Measurements from ENCODE around the gene NYNRIN.
A peak's percentile ranks its signal among the peaks of the same experiment; 100 is the strongest.

Gene NYNRIN

GRCh38 chr14:24415421-24416253 lies 16.8 kb downstream of the NYNRIN start:
- no peak for DNase-seq (ENCODE audit: low read depth)

GRCh38 chr14:24416254-24416931 lies 17.6 kb downstream of the NYNRIN start:
- no peak for DNase-seq (ENCODE audit: low read depth)

DNA sequence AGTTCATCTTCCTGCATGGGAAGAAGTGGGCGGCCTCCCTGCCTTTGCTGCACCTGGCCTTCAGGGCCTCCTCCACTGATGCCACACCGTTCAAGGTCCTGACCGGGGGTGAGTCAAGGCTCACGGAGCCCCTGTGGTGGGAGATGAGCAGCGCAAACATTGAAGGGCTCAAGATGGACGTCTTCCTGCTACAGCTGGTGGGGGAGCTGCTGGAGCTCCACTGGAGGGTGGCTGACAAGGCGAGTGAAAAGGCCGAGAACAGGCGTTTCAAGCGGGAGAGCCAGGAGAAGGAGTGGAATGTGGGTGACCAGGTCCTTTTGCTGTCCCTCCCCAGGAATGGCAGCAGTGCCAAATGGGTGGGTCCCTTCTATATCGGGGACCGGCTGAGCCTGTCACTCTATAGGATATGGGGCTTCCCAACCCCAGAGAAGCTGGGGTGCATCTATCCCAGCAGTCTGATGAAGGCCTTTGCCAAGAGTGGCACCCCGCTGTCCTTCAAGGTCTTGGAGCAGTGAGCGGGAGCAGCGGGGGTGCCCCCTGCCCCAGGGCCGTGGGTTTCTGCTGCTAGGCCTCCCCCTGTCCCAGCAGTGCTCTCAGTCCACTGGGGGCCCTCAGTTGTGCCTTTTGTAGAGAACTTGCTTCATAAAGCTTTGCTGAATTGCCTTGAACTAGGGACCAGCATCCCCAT lies 18.3 kb downstream of the NYNRIN start:
- DNase-seq (ENCODE audit: low read depth), result no peak

DNA sequence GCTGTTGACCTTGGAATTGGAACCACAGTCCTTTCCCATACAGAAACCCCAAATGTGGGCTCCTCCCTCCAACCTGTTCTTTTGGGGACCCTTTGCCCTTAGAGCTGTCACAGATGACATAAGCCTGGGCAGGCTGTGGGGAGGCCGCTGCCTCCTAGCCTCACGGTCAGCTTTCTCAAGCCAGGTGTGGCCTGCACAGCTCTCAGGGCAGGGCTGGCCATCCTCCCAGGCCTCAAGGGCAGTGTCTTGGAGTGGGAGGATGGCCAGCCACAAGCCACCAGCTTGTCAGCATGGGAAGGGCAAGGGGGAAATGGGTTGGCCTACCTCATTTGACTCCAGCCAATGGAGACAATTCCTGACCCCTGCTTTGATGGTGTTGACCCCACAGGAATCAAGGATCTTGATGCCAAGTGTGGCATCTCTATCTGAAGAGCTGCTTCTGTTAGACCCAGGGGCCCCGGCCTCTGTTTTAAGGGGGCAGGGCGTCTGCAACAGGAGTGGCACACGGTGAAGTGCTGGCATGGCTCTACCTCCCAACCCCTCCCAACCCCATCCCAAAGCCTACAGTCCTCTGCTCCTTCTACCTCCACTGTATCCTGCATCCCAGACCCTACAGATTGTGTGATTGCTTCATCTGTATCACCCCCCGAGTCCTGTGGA lies 19.2 kb downstream of the NYNRIN start:
- no peak for DNase-seq (ENCODE audit: low read depth)

DNA sequence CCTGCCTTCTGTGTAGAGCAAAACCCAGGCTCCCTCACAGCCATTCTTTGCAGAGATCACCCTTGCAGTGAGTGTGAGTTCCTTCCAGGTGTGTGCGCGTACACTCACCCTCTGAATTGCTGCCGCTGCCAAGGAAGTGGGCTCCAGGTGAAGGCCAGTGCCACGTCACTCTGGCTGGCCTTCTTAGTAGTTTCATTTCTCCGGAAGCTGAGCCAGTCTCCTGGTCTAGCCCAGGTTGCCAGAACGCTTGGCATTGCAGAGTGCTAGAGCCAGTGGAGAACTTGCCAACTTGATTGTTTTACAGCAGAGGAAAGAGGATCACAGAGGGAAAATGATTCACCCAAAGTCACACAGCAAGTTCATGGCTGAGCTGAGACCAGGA lies 19.7 kb downstream of the NYNRIN start:
- no peak for DNase-seq (ENCODE audit: low read depth)

GRCh38 chr14:24422261-24422660 lies 23.5 kb downstream of the NYNRIN start:
- DNase-seq (ENCODE audit: low read depth), result no peak

- DNase-seq (ENCODE audit: low read depth), result no peak
These were observed 24.1 kb downstream of the NYNRIN start for GRCh38 chr14:24422694-24423601.

DNA sequence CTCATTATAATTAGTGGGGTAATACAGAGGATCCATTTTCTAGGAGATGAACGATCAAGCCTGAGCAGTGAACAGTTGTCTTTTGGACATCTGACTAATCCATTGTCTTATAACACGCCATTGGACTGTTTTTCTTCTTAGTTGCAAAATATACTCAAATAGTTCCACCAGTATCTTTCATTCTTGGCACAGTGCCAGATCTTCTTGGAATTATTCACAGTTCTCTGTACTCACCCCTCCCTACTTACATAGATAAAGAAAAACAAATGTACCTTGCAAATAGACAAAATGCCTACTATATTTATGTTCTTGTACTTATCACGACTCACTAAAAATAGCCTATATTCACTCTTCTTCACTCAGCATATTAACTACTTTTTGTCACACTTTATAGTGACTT lies 26.9 kb downstream of the NYNRIN start:
- peak; percentile 54 for DNase-seq (ENCODE audit: low read depth)

DNA sequence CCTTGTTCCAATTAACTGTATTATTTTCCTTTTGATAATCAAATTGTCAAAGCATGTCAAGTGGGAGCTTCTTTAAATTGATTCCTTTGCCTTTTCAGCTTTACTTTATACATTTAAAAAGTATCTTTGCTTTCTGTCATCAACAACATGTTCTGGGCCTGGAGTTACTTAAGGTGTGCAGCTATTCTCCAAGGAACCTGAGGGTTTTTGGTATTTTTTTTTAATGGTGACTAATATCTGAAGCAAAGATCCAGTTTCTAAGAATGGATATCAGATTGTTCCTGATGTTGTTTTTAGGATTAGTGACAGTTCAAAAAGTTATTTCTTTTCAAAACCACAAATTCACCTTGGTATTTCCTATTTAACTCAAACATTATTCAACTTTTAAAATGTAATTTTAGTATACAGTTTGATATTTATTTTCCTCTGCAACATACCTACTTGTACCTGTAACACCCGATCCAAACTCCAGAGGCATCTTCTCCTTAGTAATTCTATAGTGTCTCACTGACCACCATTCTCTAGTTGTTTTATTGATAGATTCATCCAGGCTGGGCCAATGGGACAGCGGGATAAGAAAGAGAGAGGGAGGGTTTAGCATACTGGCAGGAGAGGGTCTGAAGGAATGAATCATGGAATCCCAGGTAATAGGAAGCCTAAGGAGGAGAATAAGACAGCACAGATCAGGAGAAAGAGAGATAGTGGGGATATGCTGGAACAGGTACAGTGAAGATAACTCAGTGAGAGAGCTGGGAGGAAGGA lies 27.5 kb downstream of the NYNRIN start:
- no peak for DNase-seq (ENCODE audit: low read depth)

DNA sequence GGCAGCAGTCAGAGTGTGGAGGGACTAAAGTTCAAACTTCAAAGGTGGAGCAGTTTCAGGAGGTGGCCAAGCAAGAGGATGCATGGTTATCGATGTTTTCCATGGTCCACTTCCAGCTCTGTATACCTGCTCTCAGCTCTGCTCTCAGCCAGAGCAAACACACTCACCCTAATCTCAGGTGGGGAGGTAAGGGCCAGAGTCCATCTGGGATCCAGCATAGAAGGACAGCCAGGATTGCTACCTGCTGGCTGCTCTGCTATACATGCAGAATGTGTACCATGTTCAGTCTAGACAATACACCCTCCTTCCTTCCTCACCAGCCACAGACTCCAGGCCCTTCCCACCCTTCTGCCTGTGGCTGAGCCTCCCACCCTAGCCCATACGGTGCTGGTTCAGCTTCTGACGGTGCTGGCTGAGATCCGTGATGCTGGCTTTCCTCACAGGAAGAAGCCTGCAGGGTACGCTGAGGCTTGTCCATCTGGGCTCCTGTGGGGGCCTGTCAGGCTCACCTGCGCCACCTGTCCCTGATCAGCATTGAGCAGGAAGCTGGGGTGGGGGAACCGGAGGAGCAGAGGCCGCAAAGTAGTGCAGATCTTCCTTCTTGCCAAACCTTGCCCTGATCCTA lies 28.2 kb downstream of the NYNRIN start:
- no peak for DNase-seq (ENCODE audit: low read depth)

DNA sequence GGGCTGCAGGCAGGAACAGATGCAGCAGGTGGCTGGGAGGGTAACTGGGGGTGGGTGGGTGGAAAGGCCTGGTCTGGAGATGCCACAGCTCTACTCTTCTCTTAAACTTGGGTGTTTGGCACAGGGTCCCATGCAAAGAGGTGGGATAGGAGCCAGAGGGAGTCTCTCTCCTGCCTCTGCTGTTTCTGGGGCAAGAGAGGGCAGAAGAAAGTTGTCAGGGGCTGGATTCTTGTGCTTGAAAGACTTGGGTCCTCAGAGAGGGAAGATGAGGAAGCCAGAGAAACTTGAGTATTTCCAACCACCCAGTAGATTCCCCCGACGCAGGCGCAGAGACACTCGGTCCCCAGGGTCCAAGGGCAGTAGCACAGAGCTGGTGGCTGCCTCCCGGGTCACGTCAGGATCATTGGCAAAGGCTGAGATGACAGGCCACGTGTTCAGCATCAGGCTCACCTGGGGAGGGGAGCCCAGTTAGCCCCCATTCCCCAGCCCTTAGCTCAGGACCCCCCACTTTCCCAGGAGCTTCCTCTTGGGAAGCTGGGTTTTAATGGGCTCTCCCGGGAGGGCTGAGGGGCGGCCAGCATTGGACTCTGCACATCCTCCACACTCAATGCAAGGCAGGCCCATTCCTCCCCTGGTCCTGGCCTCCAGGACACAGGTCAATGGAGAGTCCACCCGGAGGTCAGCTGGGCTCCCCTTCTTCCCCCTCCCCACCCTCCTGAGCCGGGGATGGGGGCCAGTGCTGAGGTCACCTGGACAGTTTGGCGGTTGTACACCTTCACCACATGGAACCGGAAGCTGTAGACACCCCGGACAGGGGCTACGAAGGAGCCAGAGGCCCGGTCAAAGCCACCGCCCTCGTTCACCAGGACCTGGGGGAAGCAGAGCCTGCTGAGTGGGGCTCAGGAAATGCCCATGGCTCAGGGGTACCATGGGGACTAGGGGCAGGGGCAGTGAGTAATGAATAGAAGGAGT lies 29.0 kb downstream of the NYNRIN start:
- no peak for DNase-seq (ENCODE audit: low read depth)

DNA sequence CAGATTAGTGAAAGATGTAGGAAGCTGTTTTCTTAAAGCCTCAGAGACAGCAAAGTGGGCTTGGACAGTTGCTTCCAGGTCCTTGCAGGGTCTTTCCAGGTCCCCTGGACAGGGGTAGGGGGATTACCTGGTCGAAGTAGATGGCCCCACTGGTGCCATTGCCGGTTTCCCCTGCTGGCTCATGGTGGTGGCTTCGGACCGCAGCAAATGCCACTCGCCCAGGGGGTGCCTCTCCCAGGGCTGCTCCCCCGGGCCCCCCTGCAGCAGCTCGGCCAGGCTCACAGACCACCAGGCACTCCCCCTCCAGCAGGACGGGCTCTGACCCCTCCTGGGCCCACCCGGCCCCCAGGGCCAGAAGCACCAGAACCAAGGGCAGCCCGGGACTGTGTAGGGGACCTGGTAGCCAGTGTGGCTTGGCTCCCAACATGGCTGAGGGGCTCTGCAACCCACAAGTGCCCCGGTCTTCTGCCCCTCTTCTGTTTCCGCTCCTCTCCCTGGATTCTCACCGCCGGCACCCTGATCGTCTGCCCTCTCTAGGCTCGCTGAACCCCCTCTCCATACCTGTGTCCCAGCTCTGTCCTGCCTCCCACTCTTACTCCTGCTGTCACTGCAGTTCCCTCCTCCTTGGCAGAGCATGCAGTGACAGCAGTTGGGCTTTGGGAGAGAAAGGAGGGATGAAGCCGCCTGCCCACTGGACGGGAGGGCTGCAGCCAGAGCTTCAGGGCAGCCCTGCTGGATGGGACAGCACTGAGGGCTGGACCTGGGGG lies 30.0 kb downstream of the NYNRIN start:
- DNase-seq (ENCODE audit: low read depth), result no peak

GRCh38 chr14:24429395-24430142 lies 30.8 kb downstream of the NYNRIN start, which contains the start of the genes CBLN3 and KHNYN:
Gene CBLN3 (minus strand): TSS chr14:24429668. CDS start chr14:24429054, 614 bp downstream.
Gene KHNYN (plus strand): TSS chr14:24429954. CDS start chr14:24430731, 777 bp downstream.
- peak; percentile 90 for DNase-seq (ENCODE audit: low read depth)

DNA sequence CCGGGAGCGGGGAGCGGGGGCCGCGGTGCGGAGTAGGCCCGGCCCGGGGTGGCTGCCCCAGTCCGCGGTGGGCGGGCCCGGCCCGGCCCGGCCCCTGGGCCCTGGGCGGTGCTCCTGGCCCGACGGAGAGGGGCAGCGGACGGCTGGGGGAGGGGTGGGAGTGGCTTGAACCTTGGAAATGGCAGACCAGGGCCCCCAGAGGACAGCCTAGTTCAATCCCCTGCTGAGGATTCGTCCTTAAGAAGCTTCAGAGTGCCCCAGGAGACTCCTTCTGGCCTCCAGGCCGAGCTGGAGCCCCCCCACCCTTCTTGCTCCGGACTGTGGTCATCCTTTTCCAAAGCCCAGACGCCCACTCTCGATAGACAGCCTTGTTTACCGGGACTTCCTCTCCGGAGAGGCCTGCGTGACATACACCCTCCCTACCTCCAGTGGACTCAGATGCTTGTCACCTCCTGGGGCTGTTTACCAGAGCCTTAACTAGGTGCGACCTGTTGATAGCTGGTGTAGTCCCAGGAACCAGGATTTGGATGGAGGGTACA lies 31.4 kb downstream of the NYNRIN start:
- peak; percentile 73 for DNase-seq (ENCODE audit: low read depth)

GRCh38 chr14:24430682-24431568 lies 32.1 kb downstream of the NYNRIN start:
- DNase-seq (ENCODE audit: low read depth), result peak; percentile 57
